A204.1 (cell line): ENCODE measurements around the gene RPS4Y1.
"Not testable (repeated sequence)": the region's sequence is repeated elsewhere in the genome, so short reads cannot be mapped to it uniquely, and the experiment has no call there.

ENCODE experiments used
- FAIRE-seq: peaks from 2 replicates; lab custom pipeline; 2012; peaks lifted over from hg19 to GRCh38; lab: Jason Lieb, UNC

The RPS4Y1 gene

DNA sequence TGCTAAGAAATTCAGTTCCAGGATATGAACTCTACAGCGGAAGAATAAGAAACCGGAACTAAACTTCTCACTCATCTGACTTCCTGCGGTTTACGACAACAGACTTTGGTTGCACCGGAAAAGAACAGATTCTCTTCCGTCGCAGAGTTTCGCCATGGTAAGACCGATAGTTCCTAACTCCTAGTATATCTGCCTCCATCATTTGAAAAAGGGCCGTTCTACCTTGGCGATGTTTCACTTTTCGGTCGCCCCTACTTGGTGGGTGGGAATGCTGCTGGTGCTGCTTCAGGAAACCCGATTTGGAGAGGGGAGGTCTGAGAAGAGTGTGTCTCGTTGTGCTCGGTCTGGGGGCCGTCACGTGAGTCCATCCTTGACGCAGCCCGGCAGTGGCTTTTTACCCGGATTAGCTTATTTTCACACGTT lies at the start of gene RPS4Y1:
RPS4Y1 (plus strand) TSS at position 132 of the 423 bp plus-strand sequence; CDS start at position 155, 23 bp downstream.
- FAIRE-seq, result no peak

GRCh38 chrY:2796977-2797523 lies 44.4 kb upstream of the RPS4Y1 start:
- FAIRE-seq, result no peak

GRCh38 chrY:2797991-2798390 lies 43.4 kb upstream of the RPS4Y1 start:
- FAIRE-seq, result no peak

DNA sequence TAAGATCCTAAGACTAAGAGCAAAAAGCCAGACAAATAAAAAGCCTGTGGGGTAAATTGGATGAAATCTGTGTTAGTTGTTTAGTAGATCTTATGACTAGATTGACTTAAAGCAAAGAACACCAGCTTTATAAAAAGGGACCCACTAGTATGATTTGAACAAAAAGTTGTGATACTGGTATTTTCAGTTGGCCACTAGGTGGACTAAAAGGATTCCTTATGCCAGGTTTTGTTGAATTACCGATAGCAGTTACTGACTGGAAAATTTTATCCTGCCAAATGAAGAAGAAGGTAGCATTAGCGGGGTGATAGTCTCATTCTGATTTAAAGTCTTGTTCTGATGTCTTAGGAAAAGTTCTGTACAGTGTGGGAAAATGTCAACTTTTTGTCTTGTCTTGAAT lies 41.2 kb upstream of the RPS4Y1 start:
- FAIRE-seq, result no peak

DNA sequence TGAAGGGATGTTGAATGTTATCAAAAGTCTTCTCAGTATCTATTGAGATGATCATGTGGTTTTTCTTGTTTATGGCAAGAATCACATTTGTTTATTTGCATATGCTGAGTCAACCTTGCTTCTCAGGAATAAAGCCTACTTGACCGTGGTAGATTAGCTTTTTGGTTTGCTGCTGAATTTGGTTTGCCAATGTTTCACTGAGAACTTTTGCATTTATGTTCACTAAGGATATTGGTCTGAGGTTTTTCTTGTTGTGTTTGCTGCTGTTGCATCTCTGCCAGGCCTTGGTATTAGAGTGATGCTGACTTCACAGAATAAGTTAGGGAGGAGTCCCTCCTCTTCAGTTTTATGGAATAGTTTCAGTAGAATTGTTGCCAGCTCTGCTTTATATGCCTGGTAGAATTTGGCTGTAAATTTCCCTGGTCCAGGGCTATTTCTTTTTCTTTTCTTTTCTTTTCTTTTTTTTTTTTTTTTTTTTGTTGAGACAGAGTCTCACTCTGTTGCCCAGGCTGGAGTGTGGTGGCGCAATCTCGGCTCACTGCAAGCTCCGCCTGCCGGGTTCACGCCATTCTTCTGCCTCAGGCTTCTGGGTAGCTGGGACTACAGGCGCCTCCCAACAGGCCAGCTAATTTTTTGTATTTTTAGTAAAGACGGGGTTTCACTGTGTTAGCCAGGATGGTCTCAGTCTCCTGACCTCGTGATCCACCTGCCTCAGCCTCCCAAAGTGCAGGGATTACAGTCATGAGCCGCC lies 24.1 kb upstream of the RPS4Y1 start:
- FAIRE-seq, result not testable (repeated sequence)

DNA sequence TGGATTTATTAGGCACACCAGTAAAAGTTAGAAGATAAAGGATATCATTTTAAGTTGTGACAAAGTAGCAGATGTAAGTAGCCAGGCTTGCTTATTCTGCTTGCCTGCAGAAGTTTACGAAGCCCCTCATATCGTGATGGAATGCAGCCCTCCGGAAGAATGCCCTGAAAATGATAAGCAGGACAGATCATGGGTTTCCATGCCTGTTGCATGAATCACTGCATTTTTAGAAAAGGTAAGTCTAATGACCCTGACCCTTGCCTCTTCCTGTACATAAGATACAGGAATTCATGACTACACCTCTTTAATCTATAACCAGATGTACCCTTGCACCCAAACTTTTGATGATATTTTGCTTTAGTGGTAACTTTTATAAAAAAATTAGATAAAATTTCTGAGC lies 16.9 kb upstream of the RPS4Y1 start:
- no peak for FAIRE-seq

- FAIRE-seq, result no peak
Observed at GRCh38 chrY:2828497-2828896, 12.9 kb upstream of the RPS4Y1 start.

DNA sequence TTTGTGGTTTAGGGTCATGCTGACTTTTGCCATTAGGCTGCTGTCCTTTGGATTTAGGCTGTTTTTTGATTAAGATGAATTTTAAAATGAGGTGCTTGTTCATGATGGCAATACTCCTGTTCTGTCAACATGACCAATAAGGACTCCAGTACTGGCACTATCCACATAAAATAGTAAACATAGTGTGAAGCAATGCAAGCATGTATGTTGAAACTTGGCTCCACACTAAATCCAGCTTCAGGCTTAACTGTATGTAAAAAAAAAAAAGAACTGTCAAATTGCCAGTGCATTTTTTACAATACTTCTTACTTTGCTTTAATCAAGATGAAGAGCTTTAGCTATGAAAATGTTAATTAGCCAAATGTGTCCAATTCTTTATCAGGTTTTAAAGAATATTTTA lies 6.2 kb upstream of the RPS4Y1 start:
- no peak for FAIRE-seq

DNA sequence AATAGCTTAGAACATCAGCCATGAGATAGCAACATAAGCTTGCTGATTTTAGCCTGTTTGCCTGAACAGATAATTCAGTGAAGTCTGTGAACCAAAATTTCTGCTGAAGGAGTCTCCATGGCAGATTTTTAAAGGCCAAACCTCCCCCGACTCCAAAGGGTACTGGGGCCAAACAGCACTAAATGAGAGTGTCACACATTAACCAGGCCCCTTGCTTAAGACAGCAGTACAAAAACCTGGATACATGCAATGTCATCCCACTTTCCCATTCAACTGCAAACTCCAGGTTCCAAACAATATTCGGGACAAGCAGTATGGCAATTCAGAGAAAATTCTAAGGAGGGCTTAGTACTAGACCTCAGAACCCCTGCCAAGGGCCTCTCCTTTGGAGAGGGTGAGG lies 4.3 kb upstream of the RPS4Y1 start:
- FAIRE-seq, result no peak

DNA sequence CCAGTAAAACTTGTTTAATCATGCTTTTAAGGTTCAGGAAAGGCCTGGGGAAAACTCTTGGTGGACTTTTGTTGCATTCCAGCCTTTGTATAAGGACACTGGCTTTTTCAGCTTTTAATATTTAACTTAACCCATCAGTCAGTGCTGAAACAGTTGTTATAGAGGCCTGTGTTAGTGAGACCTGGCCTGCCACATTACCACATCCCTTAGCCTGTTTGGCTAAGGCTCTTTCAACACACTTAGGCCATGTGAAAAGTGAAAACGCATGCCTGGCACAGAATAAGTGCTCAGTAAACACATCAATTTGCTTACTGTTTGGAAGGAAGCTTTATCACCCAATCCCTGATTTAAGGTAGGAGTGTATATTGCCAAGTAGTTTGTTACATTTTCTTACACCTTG lies 3.5 kb upstream of the RPS4Y1 start:
- FAIRE-seq, result no peak

DNA sequence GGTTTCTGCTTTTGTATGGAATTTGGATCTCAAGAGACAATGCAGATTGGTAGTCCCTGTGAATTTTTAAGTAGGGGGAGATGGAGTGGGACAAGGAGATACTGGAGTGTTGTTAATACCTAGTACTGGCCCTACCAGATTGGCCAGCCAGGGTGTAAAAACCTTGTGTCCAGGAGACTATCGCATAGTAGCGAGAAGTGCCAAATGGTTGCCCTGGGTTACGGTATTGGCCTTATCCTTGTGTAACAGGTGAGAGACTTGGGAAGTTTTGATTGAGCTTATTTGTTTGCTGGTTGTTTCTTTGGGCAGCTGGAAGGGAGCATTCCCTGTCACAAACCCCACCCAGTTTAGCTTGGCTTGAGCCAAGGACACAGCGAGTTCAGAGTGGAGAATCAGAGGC lies 5.4 kb downstream of the RPS4Y1 start:
- FAIRE-seq, result no peak

DNA sequence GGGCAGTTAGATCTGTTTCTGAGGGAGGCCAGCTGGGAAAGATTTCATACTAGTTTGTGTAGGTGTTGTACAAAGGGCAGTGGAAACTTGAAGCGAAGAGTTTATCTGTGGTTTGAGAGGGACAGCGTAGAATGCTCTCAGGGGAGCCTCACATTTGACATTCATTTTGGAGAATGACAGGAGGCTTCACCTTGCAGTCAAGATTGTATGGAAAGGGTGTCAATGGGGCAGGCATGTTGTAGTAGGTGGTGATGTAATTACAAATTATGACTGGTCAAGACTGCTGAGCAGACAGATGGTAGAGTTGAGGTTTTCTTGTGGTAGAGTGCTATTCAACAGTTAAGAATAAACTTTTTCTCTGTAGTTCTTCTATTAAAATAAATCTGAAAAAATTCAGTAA lies 7.0 kb downstream of the RPS4Y1 start:
- FAIRE-seq, result no peak

- no peak for FAIRE-seq
Observed at GRCh38 chrY:2849368-2849767, 8.0 kb downstream of the RPS4Y1 start.

GRCh38 chrY:2854145-2854774 lies 12.9 kb downstream of the RPS4Y1 start:
- no peak for FAIRE-seq

- no peak for FAIRE-seq
Observed at GRCh38 chrY:2857068-2857467, 15.7 kb downstream of the RPS4Y1 start.

- no peak for FAIRE-seq
Observed at GRCh38 chrY:2857686-2858085, 16.3 kb downstream of the RPS4Y1 start.

GRCh38 chrY:2859782-2860181 lies 18.4 kb downstream of the RPS4Y1 start:
- no peak for FAIRE-seq

GRCh38 chrY:2860511-2860910 lies 19.1 kb downstream of the RPS4Y1 start:
- no peak for FAIRE-seq

DNA sequence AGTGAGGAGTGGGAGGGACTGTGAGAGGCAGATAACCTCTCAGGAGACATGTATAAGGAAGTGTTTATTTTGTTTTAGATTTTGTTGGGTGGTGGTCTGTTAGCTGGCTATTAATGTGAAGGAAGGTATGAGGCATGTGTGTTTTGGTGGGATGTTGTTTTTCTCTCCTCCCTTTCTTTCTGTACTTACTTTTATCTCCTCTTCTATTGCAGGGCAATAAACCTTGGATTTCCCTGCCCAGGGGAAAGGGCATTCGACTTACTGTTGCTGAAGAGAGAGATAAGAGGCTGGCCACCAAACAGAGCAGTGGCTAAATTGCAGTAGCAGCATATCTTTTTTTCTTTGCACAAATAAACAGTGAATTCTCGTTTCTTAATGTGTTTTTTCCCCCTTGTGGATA lies 25.2 kb downstream of the RPS4Y1 start:
- no peak for FAIRE-seq

GRCh38 chrY:2867469-2867868 lies 26.1 kb downstream of the RPS4Y1 start:
- FAIRE-seq, result no peak

DNA sequence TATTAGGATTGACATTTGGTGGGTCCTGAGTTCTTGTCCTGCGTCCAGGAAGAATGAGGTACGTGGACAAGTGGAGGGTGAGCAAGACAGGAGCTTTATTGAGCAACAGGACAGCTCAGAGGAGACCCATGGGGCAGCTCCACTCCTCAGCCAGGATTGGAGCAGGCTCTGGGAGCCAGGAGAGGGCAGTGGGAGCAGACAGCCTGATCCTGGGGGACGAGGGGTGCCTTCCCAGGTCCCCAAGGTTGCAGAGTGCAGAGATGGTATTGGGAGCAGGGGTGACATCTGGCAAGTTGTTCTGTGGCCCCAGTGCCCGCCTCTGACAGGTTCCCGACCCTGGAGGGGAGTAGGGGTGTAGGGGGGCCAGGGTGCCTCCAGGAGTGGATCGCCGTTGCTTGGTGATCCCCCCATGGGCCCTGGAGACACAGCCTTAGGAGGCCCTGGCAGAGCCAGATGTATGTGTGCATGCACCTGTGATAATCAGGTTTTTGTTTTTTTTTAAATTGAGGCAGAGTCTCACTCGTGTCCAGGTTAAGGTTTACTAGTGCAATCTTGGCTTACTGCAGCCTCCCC lies 26.7 kb downstream of the RPS4Y1 start:
- FAIRE-seq, result no peak

- not testable (repeated sequence) for FAIRE-seq
Observed at GRCh38 chrY:2872234-2872633, 30.8 kb downstream of the RPS4Y1 start.

- no peak for FAIRE-seq
Observed at GRCh38 chrY:2874211-2874610, 32.8 kb downstream of the RPS4Y1 start.
